Rectal smooth muscle tissue (tissue), 1 donor: ENCODE results near the gene TMEM132D.

Experiments used
- H3K27ac ChIP-seq: one replicate; pipeline ENCODE4 v1.7.0; 2013; ENCODE audit warnings: low read depth, low read length, inconsistent platforms
- H3K27me3 ChIP-seq: one replicate; pipeline ENCODE4 v1.7.0; 2013; ENCODE audit warnings: low read length; ENCODE audit not compliant: control insufficient read depth, insufficient read depth
- H3K36me3 ChIP-seq: one replicate; pipeline ENCODE4 v1.7.0; 2013; ENCODE audit warnings: low read length; ENCODE audit not compliant: control insufficient read depth, insufficient read depth
- H3K4me1 ChIP-seq: one replicate; pipeline ENCODE4 v1.7.0; 2013; ENCODE audit warnings: low read length; ENCODE audit not compliant: control insufficient read depth, insufficient read depth
- H3K4me3 ChIP-seq: one replicate; pipeline ENCODE4 v1.7.0; 2013; ENCODE audit warnings: low read length
- H3K9ac ChIP-seq: one replicate; pipeline ENCODE4 v1.7.0; 2013; ENCODE audit warnings: low read length

Gene TMEM132D

DNA sequence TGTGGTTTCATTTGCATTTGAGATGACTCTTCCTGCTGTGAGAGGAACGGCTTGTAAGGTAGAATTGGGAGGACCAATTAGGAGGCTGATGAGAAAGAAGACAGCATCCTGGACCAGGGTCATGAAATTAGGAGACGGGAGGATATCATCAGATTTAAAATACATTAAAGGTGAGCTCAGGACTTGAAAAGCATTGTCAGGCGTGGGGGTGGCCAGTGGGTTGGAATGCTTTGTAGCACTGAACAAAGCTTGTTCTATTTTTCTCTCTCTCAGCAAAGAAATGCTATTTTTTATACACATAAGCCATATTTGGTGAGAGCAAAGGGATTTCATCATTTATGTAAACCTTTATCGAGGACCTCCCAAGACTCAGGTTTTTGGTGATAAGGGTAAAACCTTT, 157.5 kb downstream of the TMEM132D start:
- Histone ChIP-seq H3K36me3 (no peaks in the 10 kb centered on the region), H3K4me3 (no peak overlapping the region), H3K27ac (no peak overlapping the region), H3K9ac (no peak overlapping the region), H3K4me1 (no peaks in the 10 kb centered on the region), H3K27me3 (no peaks in the 10 kb centered on the region)

DNA sequence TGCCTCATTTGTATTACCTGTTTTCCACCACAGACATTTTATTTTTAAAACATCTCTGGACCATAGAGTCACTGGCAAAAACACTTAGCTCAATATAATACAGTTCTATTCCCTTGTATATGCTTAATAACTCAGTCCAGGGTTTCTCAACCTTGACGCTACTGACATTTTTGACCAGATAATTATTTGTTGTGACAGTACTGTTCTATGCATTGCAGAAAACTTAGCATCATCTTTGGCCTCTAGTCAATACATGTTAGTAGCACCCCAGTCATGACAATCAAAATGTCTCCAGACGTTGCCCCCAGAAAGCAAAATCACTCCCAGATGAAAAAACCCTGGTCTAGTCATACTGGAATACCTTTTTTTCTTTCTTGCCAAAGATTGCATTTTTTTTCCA, 174.7 kb downstream of the TMEM132D start:
- Histone ChIP-seq H3K4me3 (no peak overlapping the region), H3K36me3 (no peaks in the 10 kb centered on the region), H3K4me1 (no peaks in the 10 kb centered on the region), H3K27me3 (no peaks in the 10 kb centered on the region), H3K9ac (no peak overlapping the region), H3K27ac (no peak overlapping the region)

- no peaks in the 10 kb centered on the region for H3K27me3 ChIP-seq
- no peak overlapping the region for H3K4me3 ChIP-seq
- no peaks in the 10 kb centered on the region for H3K36me3 ChIP-seq
- no peak overlapping the region for H3K9ac ChIP-seq
- no peaks in the 10 kb centered on the region for H3K4me1 ChIP-seq
- no peak overlapping the region for H3K27ac ChIP-seq
These were observed 176.7 kb downstream of the TMEM132D start for GRCh38 chr12:129727100-129727499.

GRCh38 chr12:129723260-129723659, 180.6 kb downstream of the TMEM132D start:
- no peaks in the 10 kb centered on the region for H3K4me1 ChIP-seq
- no peak overlapping the region for H3K27ac ChIP-seq
- no peaks in the 10 kb centered on the region for H3K27me3 ChIP-seq
- no peaks in the 10 kb centered on the region for H3K36me3 ChIP-seq
- H3K4me3 ChIP-seq = no peak overlapping the region
- no peak overlapping the region for H3K9ac ChIP-seq

GRCh38 chr12:129720618-129721017, 183.2 kb downstream of the TMEM132D start:
- H3K4me1 ChIP-seq = no peaks in the 10 kb centered on the region
- H3K27ac ChIP-seq = no peak overlapping the region
- H3K36me3 ChIP-seq = no peaks in the 10 kb centered on the region
- H3K9ac ChIP-seq = no peak overlapping the region
- no peak overlapping the region for H3K4me3 ChIP-seq
- no peaks in the 10 kb centered on the region for H3K27me3 ChIP-seq

DNA sequence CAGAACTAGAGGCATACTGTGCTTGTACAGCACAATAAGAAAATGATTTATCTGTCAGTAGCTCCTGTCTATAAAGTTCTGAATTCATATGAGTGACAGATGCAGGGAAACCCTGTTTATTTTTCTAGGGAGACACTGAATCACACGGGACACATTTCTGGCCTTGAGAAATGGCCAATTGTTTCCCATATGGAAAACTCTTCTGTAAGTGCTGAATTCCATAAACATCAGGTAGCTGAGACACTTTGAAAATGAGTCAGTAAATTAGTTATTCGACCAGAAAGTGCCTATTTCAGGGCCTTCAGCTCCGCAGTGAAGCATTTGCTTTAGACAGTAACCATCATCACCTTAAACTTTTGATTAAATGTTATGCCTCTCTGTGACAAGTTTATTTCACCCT, 184.4 kb downstream of the TMEM132D start:
- no peaks in the 10 kb centered on the region for H3K4me1 ChIP-seq
- H3K27me3 ChIP-seq = no peaks in the 10 kb centered on the region
- no peak overlapping the region for H3K27ac ChIP-seq
- no peak overlapping the region for H3K9ac ChIP-seq
- H3K36me3 ChIP-seq = no peaks in the 10 kb centered on the region
- H3K4me3 ChIP-seq = no peak overlapping the region

DNA sequence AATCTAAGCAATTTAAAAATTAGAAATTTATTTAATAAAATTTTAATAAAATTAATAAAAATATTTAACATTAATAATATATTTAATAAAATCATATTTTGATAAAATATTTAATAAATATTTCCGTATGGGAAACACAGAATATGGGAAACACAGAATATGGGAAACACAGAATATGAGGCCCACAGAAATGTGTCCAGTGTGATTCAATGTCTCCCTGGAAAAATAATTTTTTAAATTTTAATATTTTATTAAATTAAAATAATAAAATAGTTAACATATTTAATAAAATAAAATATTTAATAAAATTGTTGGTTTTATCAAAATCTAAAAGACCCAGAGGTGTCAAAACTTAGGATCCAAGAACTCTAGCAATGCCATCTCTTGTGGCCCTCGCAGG, 186.4 kb downstream of the TMEM132D start:
- H3K36me3 ChIP-seq = no peaks in the 10 kb centered on the region
- no peak overlapping the region for H3K27ac ChIP-seq
- H3K9ac ChIP-seq = no peak overlapping the region
- no peak overlapping the region for H3K4me3 ChIP-seq
- H3K4me1 ChIP-seq = no peaks in the 10 kb centered on the region
- no peaks in the 10 kb centered on the region for H3K27me3 ChIP-seq

DNA sequence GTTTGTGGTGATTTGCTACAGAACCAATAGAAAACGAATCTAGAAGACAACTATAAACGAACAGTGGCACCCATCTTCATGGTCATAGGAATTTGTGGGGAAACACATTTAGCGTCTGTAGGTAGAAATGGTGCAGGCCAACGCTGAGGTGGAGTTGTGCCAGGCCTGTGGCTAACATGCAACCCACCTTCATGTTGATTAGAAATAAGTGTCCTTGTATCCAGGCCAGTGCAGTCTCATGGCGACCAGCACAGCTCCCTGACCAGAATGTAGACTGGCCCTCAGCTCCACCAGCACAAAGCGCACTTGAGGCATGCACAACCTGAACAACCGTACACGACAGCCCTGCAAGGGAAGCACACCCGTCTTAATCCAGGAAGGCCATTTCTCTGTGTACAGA, 187.0 kb downstream of the TMEM132D start:
- Histone ChIP-seq H3K27ac (no peak overlapping the region), H3K4me3 (no peak overlapping the region), H3K36me3 (no peaks in the 10 kb centered on the region), H3K4me1 (no peaks in the 10 kb centered on the region), H3K9ac (no peak overlapping the region), H3K27me3 (no peaks in the 10 kb centered on the region)

DNA sequence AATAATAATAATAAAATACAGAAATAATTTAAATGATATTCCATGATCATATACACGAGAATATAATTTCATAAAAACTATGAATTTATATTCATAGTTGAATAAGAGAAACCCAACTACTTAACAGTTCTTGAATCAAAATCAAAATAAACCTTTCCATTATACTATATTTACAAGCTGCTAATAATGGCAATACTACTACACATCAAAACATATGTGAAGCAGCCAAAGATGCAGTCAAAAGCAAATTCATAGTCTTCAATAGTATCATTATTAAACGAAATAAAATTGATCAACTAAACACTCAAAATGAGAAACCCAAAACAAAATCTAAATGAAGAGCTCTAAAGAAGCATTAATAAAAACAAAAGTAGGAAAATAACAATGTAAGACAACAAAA, 197.1 kb downstream of the TMEM132D start:
- H3K27me3 ChIP-seq = no peaks in the 10 kb centered on the region
- H3K36me3 ChIP-seq = no peaks in the 10 kb centered on the region
- no peaks in the 10 kb centered on the region for H3K4me1 ChIP-seq
- no peak overlapping the region for H3K27ac ChIP-seq
- H3K9ac ChIP-seq = no peak overlapping the region
- H3K4me3 ChIP-seq = no peak overlapping the region

DNA sequence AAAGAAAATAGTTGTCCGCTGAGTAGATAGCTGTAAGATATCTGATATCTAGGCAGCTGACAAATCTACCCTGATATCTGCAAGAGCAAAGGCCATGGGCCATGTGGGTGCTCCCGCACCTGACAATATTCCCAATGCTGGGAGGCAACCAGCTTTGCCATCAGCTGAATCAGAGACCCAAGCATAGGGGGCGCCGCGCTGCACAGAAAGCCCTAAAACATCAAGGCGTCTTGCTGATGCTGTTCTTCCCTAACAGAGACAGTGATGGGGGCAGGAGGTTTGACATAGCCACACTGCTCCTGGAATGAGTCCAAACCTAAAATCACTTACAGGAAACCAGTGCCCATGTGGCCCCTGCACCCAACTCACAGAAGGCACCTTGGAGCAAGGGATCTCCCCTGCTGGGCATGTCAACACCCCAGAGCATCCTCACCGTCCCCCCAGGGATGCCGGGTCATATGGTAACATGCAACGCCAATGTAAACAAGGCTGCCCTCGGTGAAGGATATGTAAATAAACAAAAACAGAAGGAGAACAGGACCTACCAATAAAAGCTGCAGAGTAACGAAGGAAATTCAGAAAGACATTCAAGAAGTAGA, 199.5 kb downstream of the TMEM132D start:
- Histone ChIP-seq H3K9ac (no peak overlapping the region), H3K27ac (no peak overlapping the region), H3K27me3 (no peaks in the 10 kb centered on the region), H3K4me1 (no peaks in the 10 kb centered on the region), H3K36me3 (no peaks in the 10 kb centered on the region), H3K4me3 (no peak overlapping the region)

- H3K4me1 ChIP-seq = no peaks in the 10 kb centered on the region
- H3K27ac ChIP-seq = no peak overlapping the region
- H3K36me3 ChIP-seq = no peaks in the 10 kb centered on the region
- H3K9ac ChIP-seq = no peak overlapping the region
- no peak overlapping the region for H3K4me3 ChIP-seq
- no peaks in the 10 kb centered on the region for H3K27me3 ChIP-seq
These were observed 202.2 kb downstream of the TMEM132D start for GRCh38 chr12:129701631-129702101.

DNA sequence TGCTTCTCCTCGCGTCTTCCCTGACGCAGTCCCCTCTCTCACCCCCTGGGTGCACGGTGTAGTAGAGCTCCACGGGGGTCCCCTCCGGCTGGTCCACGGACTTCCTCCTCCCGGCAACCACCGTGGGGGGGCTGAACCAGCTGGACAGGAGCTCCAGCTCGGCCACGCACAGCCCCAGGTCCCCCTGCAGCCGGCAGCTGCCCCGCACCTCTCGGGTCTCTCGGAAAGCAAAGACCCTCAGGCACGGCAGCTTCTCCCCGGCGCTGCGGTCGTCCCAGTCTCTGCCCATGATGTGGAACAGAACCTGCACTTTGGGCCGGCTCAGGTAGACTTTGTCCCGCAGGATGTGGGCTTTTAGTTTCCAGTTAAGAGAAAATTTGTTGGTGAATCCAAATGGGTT, 203.8 kb downstream of the TMEM132D start:
- Histone ChIP-seq H3K36me3 (no peaks in the 10 kb centered on the region), H3K27ac (no peak overlapping the region), H3K4me1 (no peaks in the 10 kb centered on the region), H3K27me3 (no peaks in the 10 kb centered on the region), H3K4me3 (no peak overlapping the region), H3K9ac (no peak overlapping the region)

- Histone ChIP-seq H3K9ac (no peak overlapping the region), H3K4me1 (no peaks in the 10 kb centered on the region), H3K27ac (no peak overlapping the region), H3K36me3 (no peaks in the 10 kb centered on the region), H3K4me3 (no peak overlapping the region), H3K27me3 (no peaks in the 10 kb centered on the region)
These were observed 206.9 kb downstream of the TMEM132D start for GRCh38 chr12:129696926-129697325.
